HepG2 (cell line): ENCODE results near the gene KCNJ5. TPM values are rescaled to one million over a fixed set of nuclear protein-coding genes. Genes with fewer than 3 reads are reported as not detected.

ENCODE experiments used
- ATAC-seq: fragments of 200-7000 bp; cut with Tn5 transposase; 3 replicates; pipeline ENCODE4 v1.9.1; 2020; ENCODE audit warnings: mild to moderate bottlenecking, moderate library complexity
- BruUV-seq: library from RNA; stranded (reverse); fragments of 400-500 nt; replicated peaks from 2 replicates; lab custom pipeline; 2021; lab: Mats Ljungman, UMichigan
- CTCF ChIA-PET: fragments of 300-600 bp; formaldehyde crosslinking; extraction: SDS; loops from one replicate; lab custom pipeline; 2021; ENCODE audit warnings: low total read pairs, inconsistent platforms, low intra/inter-chr PET ratio; lab: Yijun Ruan, JAX
- POLR2A ChIA-PET: fragments of 350-600 bp; sonication (Branson Sonifier 250); formaldehyde crosslinking; loops from one replicate; lab custom pipeline; 2020; ENCODE audit warnings: antibody characterized with exemption, inconsistent platforms; lab: Yijun Ruan, JAX
- DNase-seq: peaks from one replicate; pipeline ENCODE4 v3.0.0-alpha.2; 2015; ENCODE audit warnings: low spot score
- FAIRE-seq: peaks from 3 replicates; lab custom pipeline; 2011; peaks lifted over from hg19 to GRCh38; lab: Jason Lieb, UNC
- H2AFZ ChIP-seq: one replicate; pipeline ENCODE4 v1.6.1; 2011; ENCODE audit warnings: low read length, inconsistent platforms
- H3K27ac ChIP-seq: fragments of 300-600 bp; 3 replicates; pipeline ENCODE4 v1.8.0; 2011; ENCODE audit warnings: mixed run types, mild to moderate bottlenecking, mixed read lengths, low read length, inconsistent platforms; ENCODE audit not compliant: insufficient read depth; ENCODE audit errors: extremely low read length
- H3K27me3 ChIP-seq, 2 experiments: fragments of 200-600 bp in 1 of 2; 2 replicates in 1 of 2; 3 replicates in 1 of 2; pipeline versions ENCODE4 v1.6.0 to v1.8.0; 2011; ENCODE audit warnings: low read length in 2 of 2, mild to moderate bottlenecking in 2 of 2, moderate library complexity in 2 of 2, inconsistent platforms in 1 of 2; ENCODE audit not compliant: insufficient read depth in 2 of 2, control insufficient read depth in 1 of 2
- H3K36me3 ChIP-seq, 2 experiments: fragments of 200-600 bp in 1 of 2; replicated peaks in 1 of 2; 2 replicates in 1 of 2; 3 replicates in 1 of 2; pipeline versions ENCODE4 v1.5.1 to v1.8.0; 2011; ENCODE audit warnings: low read length in 2 of 2, inconsistent platforms in 1 of 2; ENCODE audit not compliant: insufficient read depth in 2 of 2, control insufficient read depth in 1 of 2
- H3K4me1 ChIP-seq: 2 replicates; pipeline ENCODE4 v1.5.1; 2012; ENCODE audit warnings: low read length, inconsistent platforms; ENCODE audit not compliant: insufficient read depth
- H3K4me2 ChIP-seq: 2 replicates; pipeline ENCODE4 v1.6.0; 2011; ENCODE audit warnings: low read depth, low read length, inconsistent platforms
- H3K4me3 ChIP-seq, 3 experiments: fragments of 200-600 bp in 1 of 3; sonication (generic), shearing (Covaris generic) in 1 of 3; replicated peaks in 1 of 3; 2 replicates each; pipeline ENCODE4 v1.5.1; 2011 to 2016; ENCODE audit warnings: low read length in 3 of 3, inconsistent platforms in 2 of 3, low read depth in 2 of 3, mild to moderate bottlenecking in 2 of 3, control low read depth in 1 of 3, mixed read lengths in 1 of 3; ENCODE audit not compliant: insufficient read depth in 1 of 3
- H3K79me2 ChIP-seq: one replicate; pipeline ENCODE4 v1.6.1; 2011; ENCODE audit warnings: low read length, inconsistent platforms; ENCODE audit not compliant: insufficient read depth
- H3K9ac ChIP-seq: 2 replicates; pipeline ENCODE4 v1.6.0; 2011; ENCODE audit warnings: mild to moderate bottlenecking, low read depth, low read length, inconsistent platforms; ENCODE audit not compliant: insufficient read depth
- H3K9me3 ChIP-seq: 2 replicates; pipeline ENCODE4 v1.5.1; 2012; ENCODE audit warnings: mild to moderate bottlenecking, low read length
- H4K20me1 ChIP-seq: 2 replicates; pipeline ENCODE4 v1.6.0; 2011; ENCODE audit warnings: inconsistent platforms, mild to moderate bottlenecking, low read length, moderate library complexity; ENCODE audit not compliant: insufficient read depth
- HMG20A ChIP-seq: IDR thresholded peaks from 2 replicates; pipeline ENCODE4 v1.6.1; 2016; ENCODE audit warnings: borderline replicate concordance
- KLF11 ChIP-seq: IDR thresholded peaks from 2 replicates; pipeline ENCODE4 v1.6.1; 2016; ENCODE audit warnings: missing compliant biosample characterization
- REXO4 ChIP-seq: sonication (generic); formaldehyde crosslinking; IDR thresholded peaks from 2 replicates; pipeline ENCODE4 v1.8.0; 2022; ENCODE audit warnings: missing genetic modification reagents, mild to moderate bottlenecking, borderline replicate concordance
- XBP1 ChIP-seq: sonication (generic); formaldehyde crosslinking; IDR thresholded peaks from 2 replicates; pipeline ENCODE4 v1.5.0; 2020; ENCODE audit warnings: missing genetic modification reagents
- ZMYM4 ChIP-seq: sonication (generic); formaldehyde crosslinking; IDR thresholded peaks from 2 replicates; pipeline ENCODE4 v1.8.1; 2023; ENCODE audit warnings: mild to moderate bottlenecking, missing genetic modification reagents
- ZNF224 ChIP-seq: sonication (generic); formaldehyde crosslinking; IDR thresholded peaks from 2 replicates; pipeline ENCODE4 v1.5.0; 2020; ENCODE audit warnings: mild to moderate bottlenecking, missing genetic modification reagents
- ZNF543 ChIP-seq: sonication (generic); formaldehyde crosslinking; IDR thresholded peaks from 2 replicates; pipeline ENCODE4 v1.4.0; 2020; ENCODE audit warnings: mild to moderate bottlenecking, missing genetic modification reagents
- ZNF562 ChIP-seq: sonication (generic); formaldehyde crosslinking; IDR thresholded peaks from 2 replicates; pipeline ENCODE4 v1.8.0; 2022; ENCODE audit warnings: missing genetic modification reagents, borderline replicate concordance
- WGBS: methylation state at CpG from one replicate; pipeline ENCODE4 v1.1.6; 2017; ENCODE audit warnings: low lambda C conversion rate; 5-methylcytosine and 5-hydroxymethylcytosine counted together
- in situ Hi-C: cut with HindIII; loops from 2 replicates; pipeline ENCODE4 v1.10.0; 2017; ENCODE audit warnings: low pct_unique_long_range_greater_than_20kb; ENCODE audit not compliant: extremely low pct_ligation_motif_present
- intact Hi-C: fragments of 100-400 bp; cut with micrococcal nuclease; formaldehyde crosslinking; loops from one replicate; pipeline ENCODE4 v1.10.0; 2022; ENCODE audit not compliant: unreplicated experiment
- polyA plus RNA-seq, 8 experiments: library from polyadenylated mRNA; depleted of rRNA in 3 of 8; stranded (reverse) in 7 of 8; unstranded in 1 of 8; fragments of >200 nt; fragmentation: Illumina TruSeq in 4 of 8; extraction: Trizol in 4 of 8; gene quantifications; 2 replicates each; pipeline versions ENCODE4 v1.2.1 to v1.2.3, GENCODE V29; 2011 to 2016; ENCODE audit warnings: low read depth in 4 of 8, missing spikeins in 1 of 8, mixed read lengths in 1 of 8; ENCODE audit not compliant: insufficient read depth in 1 of 8
- total RNA-seq, 5 experiments: library from RNA; depleted of rRNA; stranded (reverse); fragments of >200 nt; fragmentation: Illumina TruSeq; extraction: Trizol; gene quantifications; 2 replicates each; pipeline ENCODE4 v1.2.3, GENCODE V29; 2016; ENCODE audit warnings: low read depth in 1 of 5
- TF ChIP-seq, protein P1 (sequence below): sonication (generic); formaldehyde crosslinking; IDR thresholded peaks from 2 replicates; pipeline ENCODE4 v1.5.0; 2020; ENCODE audit warnings: mild to moderate bottlenecking, missing genetic modification reagents, borderline replicate concordance
- TF ChIP-seq, protein P2 (sequence below): sonication (generic); formaldehyde crosslinking; conservative IDR thresholded peaks from 2 replicates; pipeline ENCODE4 v1.4.0; 2020; ENCODE audit warnings: missing genetic modification reagents
- TF ChIP-seq, protein P3 (sequence below): sonication (generic); formaldehyde crosslinking; IDR thresholded peaks from 2 replicates; pipeline ENCODE4 v1.4.0; 2020; ENCODE audit warnings: missing genetic modification reagents, borderline replicate concordance
- TF ChIP-seq, protein P4 (sequence below): sonication (generic); formaldehyde crosslinking; IDR thresholded peaks from 2 replicates; pipeline ENCODE4 v1.4.0; 2020; ENCODE audit warnings: mild to moderate bottlenecking, low read depth, missing genetic modification reagents

The KCNJ5 gene
- total and polyA plus RNA-seq, 2 of the 13 experiments (the other 11 are each of a cell fraction or from before 2014, with no cell fraction given), result not detected

DNA sequence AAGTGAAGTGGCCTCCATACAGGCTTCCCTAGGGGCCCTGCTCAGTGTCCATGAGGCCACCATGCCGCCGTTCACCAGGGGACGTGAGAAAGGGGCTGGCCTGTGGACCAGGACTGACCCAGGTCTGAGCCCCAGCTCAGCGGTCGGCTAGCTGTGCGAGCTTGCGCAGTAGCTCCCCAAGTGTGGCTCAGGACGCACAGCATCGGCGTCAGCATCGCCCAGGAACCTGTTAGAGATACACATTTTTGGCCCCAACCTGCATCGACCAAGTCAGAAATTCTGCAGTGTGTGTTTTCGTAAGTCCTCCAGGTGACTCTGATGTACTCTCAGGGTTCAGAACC is 51.1 kb downstream of the KCNJ5 start (continued):
- no peak for TF ChIP-seq ZNF543 (CRISPR knock-in tag)
- TF ChIP-seq ZNF224 (CRISPR knock-in tag), result no peak
- TF ChIP-seq, protein P1, sequence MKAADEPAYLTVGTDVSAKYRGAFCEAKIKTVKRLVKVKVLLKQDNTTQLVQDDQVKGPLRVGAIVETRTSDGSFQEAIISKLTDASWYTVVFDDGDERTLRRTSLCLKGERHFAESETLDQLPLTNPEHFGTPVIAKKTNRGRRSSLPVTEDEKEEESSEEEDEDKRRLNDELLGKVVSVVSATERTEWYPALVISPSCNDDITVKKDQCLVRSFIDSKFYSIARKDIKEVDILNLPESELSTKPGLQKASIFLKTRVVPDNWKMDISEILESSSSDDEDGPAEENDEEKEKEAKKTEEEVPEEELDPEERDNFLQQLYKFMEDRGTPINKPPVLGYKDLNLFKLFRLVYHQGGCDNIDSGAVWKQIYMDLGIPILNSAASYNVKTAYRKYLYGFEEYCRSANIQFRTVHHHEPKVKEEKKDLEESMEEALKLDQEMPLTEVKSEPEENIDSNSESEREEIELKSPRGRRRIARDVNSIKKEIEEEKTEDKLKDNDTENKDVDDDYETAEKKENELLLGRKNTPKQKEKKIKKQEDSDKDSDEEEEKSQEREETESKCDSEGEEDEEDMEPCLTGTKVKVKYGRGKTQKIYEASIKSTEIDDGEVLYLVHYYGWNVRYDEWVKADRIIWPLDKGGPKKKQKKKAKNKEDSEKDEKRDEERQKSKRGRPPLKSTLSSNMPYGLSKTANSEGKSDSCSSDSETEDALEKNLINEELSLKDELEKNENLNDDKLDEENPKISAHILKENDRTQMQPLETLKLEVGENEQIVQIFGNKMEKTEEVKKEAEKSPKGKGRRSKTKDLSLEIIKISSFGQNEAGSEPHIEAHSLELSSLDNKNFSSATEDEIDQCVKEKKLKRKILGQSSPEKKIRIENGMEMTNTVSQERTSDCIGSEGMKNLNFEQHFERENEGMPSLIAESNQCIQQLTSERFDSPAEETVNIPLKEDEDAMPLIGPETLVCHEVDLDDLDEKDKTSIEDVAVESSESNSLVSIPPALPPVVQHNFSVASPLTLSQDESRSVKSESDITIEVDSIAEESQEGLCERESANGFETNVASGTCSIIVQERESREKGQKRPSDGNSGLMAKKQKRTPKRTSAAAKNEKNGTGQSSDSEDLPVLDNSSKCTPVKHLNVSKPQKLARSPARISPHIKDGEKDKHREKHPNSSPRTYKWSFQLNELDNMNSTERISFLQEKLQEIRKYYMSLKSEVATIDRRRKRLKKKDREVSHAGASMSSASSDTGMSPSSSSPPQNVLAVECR (CRISPR knock-in tag), result no peak

DNA sequence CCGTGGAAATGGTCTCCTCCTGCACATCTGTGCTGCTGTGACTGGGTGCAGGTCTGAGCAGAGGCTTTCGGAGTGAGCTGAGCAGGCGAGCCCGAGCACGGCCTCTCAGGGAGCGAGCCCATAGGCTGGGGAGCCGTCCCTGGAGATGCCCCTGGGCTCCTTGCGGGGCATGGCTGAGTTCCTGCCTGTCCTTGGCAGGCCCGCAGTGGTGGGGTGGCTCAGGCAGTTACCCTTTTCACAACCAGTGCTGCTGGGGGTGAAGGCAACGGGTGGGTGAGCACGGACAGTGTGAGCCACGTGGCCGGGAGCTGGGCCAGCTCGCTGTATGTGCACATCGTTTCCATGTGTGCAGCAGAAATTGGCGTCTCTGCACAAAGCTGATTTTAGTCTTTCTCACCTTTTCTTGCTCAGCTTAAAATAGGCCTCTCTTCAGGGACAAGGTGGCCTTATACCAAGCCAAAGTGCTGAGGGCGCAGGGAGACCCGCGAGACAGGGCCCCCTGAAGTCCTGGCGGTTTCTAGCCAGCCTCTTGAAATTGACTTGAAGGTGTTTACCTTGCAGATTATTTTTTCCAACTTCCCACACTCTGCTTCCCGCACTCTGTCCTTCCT is 51.8 kb downstream of the KCNJ5 start, which contains the start of gene TP53AIP1:
TP53AIP1 (minus strand) TSS at position 55 of the 611 bp plus-strand sequence. CDS start 5,053 bp downstream, outside the sequence.
- H3K4me2 ChIP-seq, result no peak within 1 kb of the TSS
- FAIRE-seq (no peak), ATAC-seq (no peak), DNase-seq (no peak)
- H3K4me3 ChIP-seq, result no peak within 1 kb of the TSS
- H3K9me3 ChIP-seq, result no peaks in the 10 kb centered on the region
- WGBS, result 60% methylated on average over 8 of the region's 21 CpGs
- H4K20me1 ChIP-seq, result no peaks in the 10 kb centered on the region
- intact Hi-C loops, result no loop called here
- no TSS peak for BruUV-seq
- ChIA-PET POLR2A (no interaction called here), CTCF (no interaction called here)
- H3K79me2 ChIP-seq, result no peaks in the 10 kb centered on the region
- peaks cover 13 to 58% of the 10 kb centered on the region in 2 experiments; a peak in 4 of 5 replicates for H3K27me3 ChIP-seq
- H3K27ac ChIP-seq, result no peak within 1 kb of the TSS
- no peak within 1 kb of the TSS for H3K9ac ChIP-seq
- no peaks in the 10 kb centered on the region for H3K36me3 ChIP-seq
- no peaks in the 10 kb centered on the region for H3K4me1 ChIP-seq
- in situ Hi-C loops, result no loop called here
- no peak within 1 kb of the TSS for H2AFZ ChIP-seq
- TF ChIP-seq REXO4 (CRISPR knock-in tag) (no peak), XBP1 (no peak), KLF11 (no peak), HMG20A (CRISPR knock-in tag) (no peak), ZMYM4 (no peak), ZNF562 (CRISPR knock-in tag) (no peak)
- TF ChIP-seq, protein P2, sequence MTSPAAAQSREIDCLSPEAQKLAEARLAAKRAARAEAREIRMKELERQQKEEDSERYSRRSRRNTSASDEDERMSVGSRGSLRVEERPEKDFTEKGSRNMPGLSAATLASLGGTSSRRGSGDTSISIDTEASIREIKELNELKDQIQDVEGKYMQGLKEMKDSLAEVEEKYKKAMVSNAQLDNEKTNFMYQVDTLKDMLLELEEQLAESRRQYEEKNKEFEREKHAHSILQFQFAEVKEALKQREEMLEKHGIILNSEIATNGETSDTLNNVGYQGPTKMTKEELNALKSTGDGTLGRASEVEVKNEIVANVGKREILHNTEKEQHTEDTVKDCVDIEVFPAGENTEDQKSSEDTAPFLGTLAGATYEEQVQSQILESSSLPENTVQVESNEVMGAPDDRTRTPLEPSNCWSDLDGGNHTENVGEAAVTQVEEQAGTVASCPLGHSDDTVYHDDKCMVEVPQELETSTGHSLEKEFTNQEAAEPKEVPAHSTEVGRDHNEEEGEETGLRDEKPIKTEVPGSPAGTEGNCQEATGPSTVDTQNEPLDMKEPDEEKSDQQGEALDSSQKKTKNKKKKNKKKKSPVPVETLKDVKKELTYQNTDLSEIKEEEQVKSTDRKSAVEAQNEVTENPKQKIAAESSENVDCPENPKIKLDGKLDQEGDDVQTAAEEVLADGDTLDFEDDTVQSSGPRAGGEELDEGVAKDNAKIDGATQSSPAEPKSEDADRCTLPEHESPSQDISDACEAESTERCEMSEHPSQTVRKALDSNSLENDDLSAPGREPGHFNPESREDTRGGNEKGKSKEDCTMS (CRISPR knock-in tag), result no peak
- TF ChIP-seq, protein P3, sequence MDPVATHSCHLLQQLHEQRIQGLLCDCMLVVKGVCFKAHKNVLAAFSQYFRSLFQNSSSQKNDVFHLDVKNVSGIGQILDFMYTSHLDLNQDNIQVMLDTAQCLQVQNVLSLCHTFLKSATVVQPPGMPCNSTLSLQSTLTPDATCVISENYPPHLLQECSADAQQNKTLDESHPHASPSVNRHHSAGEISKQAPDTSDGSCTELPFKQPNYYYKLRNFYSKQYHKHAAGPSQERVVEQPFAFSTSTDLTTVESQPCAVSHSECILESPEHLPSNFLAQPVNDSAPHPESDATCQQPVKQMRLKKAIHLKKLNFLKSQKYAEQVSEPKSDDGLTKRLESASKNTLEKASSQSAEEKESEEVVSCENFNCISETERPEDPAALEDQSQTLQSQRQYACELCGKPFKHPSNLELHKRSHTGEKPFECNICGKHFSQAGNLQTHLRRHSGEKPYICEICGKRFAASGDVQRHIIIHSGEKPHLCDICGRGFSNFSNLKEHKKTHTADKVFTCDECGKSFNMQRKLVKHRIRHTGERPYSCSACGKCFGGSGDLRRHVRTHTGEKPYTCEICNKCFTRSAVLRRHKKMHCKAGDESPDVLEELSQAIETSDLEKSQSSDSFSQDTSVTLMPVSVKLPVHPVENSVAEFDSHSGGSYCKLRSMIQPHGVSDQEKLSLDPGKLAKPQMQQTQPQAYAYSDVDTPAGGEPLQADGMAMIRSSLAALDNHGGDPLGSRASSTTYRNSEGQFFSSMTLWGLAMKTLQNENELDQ, result no peak
- TF ChIP-seq, protein P4, sequence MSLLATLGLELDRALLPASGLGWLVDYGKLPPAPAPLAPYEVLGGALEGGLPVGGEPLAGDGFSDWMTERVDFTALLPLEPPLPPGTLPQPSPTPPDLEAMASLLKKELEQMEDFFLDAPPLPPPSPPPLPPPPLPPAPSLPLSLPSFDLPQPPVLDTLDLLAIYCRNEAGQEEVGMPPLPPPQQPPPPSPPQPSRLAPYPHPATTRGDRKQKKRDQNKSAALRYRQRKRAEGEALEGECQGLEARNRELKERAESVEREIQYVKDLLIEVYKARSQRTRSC, result no peak
